ENCODE data around the gene TMEM239. TPM values are rescaled to one million over a fixed set of nuclear protein-coding genes. Genes with fewer than 3 reads are reported as not detected.
"Not testable (repeated sequence)": the region's sequence is repeated elsewhere in the genome, so short reads cannot be mapped to it uniquely, and the experiment has no call there.

Gene TMEM239
- under 1 TPM in 1 of 3 donors, not detected in 2; 0.15 TPM for polyA plus RNA-seq (ENCODE audit: insufficient read length in 3 of 3)
- long read RNA-seq, donor 1 = 0 reads
- long read RNA-seq, donor 2 = 0 reads
- long read RNA-seq, donor 3 = 0 reads
- long read RNA-seq, donor 4 = 0 reads
- long read RNA-seq, donor 5 = 0 reads
- long read RNA-seq, donor 6 = 0 reads
- long read RNA-seq, donor 7 = 0 reads
- long read RNA-seq, donor 8 = 0 reads
- long read RNA-seq, donor 9 = 0 reads
- long read RNA-seq, donor 10 = 0 reads
- long read RNA-seq, donor 11 = 0 reads
- long read RNA-seq, donor 12 = 0 reads
- long read RNA-seq, donor 13 = 0 reads
- long read RNA-seq, donor 14 = 0 reads
- long read RNA-seq, donor 15 = 0 reads
- long read RNA-seq, donor 16 = 0 reads

DNA sequence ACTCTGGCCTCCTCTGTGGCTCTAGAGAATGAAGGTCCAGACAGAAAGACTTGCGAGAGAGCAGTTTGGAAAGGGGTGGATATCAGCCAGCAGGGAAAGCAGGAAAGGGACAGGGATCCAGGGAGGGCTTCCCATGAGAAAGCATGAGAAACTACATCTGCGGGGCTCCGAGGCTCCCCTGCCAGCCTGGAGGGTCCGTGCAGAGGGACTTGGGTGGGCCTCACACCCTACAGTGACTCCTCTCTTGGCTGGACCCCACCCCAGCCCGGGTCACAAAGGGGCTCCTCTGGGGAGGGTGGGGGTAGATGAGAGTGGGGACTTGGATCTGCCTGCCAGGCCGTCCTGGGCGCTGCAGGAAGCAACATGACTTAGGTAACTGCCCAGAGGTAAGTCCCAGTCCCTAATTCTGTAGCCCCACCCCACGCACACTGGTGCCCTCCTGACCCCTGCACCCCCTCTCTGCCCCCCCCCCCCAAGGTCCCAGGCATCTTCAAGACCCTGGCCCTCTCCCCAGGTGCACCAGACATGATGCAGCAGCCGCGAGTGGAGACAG is at the start of gene TMEM239:
TSS of gene TMEM239 (plus strand) at position 335 of the 553 bp plus-strand sequence. CDS start at position 526, 191 bp downstream.
- DNase-seq = no peak

DNA sequence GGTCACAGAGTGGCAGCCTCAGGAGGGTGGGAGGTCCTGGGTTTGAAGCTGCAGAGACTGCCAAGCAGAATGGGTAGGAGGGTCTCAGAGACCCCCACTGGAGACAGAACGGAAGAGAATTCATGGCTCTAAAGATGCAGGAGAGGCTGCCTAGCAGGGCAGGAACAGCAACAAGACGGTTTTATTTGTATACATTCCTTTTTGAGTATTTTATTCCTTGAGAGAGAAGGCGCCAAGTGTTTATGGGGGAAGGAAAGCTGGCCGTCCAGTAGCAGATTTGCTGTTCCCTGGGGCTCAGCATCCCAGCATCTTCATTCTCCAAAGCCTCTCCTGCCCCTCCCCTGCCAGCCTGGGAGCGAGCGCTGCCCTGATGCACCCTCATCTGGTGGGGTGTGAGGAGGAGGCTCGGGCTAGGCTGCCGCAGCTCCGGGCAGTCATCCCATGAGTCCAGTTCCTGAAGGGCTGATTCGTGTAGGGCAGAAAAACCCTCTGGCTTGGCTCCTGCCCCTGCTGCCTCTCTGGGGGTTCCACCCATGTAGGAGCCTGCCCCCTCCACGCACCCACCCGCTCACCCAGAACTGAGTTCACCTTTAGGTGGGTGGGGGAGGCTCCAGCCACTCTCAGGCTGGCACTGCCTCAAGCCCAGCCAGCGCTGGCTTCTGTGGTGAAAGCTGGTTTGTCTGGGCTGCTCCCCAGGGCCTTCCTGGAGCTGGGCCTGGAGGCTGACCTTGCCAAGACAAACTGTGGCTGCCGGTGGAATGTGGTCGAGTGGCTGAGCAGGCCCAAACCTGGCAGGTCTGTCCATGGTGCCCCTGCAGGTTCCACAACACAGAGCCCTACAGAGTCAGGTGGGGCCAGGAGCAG is 48.2 kb upstream of the TMEM239 start:
- DNase-seq = no peak

DNA sequence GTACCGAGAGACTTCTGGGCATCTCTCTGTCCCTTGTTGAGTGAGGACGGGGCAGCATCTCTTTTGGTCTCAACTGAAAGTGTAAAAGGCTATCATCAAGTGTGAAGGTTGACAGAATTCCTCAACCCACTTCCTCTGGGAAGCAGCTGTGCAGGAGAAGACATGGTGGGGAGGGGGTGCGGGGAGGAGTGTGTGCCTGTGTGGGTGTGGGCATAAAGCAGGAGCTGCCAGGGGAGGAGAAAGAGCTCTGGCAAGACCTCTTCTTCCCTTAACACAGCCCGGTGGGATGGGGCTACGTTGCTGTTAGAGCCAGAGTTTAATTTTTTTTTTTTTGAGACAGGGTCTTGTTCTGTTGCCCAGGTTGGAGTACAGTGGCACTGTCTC is 47.5 kb upstream of the TMEM239 start:
- DNase-seq = no peak

DNA sequence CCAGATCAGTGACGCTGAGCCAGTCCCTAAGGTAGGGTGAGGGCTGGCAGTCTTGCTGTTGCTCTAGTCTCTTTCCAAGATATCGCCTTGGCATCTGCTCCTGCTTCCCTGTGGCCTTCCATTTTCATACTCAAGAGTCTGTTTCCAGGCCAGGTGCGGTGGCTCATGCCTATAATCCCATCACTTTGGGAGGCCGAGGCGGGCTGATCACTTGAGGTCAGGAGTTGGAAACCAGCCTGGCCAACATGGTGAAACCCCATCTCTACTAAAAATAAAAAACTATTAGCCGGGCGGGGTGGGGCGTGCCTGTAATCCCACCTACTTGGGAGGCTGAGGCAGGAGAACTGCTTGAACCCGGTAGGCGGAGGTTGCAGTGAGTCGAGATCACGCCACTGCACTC is 46.1 kb upstream of the TMEM239 start:
- not testable (repeated sequence) for DNase-seq

DNA sequence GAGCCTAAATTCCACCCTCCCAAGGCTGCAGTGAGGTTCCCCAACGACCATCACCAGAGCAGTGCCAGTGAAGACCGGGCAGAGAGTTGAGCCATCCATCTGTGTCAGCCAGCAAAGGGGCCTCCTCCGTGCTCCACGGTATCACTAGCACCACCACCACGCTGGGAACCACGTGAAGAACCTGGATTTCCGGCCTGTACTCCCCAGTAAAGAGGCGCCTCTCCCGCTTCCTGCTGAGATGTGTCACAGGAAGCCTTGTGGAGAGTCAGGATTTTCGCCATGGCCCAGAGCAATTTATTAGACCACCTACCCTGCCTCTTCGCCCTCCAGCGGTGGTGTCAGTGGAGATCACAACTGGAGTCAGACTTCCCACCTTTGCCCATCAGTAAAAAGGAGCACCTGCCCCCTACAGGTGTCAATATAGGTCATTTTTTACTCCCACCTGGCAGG is 44.5 kb upstream of the TMEM239 start:
- DNase-seq = no peak

DNA sequence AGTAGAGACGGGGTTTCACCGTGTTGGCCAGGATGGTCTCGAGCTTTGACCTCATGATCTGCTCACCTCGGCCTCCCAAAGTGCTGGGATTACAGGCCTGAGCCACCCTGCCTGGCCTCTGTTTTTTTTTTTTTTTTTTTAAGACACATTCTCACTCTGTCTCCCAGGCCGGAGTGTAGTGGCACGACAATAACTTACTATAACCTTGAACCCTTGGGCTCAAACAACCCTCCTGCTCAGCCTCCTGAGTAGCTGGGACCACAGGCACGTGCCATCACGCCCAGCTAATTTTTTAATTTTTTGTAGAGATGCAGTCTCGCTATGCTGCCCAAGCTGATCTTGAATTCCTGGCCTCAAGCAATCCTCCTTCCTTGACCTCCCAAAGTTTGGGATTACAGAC is 42.4 kb upstream of the TMEM239 start:
- no peak for DNase-seq

DNA sequence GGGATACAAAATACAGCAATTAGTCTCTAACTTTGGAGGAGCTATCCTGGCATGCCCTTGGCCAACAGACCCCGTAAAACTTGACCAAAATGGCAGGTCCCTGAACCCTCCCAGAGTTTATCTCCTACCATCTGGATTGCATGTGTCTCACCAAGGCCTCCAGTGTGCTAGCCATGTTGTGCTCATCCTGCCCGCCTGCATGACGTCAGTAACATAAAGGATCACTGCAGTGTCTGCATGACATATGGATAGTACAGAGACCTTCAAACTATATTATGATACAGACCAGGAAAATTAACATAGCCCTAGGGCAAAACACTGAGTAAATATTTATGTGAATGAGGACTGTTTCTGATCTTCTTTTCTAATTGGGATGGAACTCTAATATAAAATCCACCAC is 41.0 kb upstream of the TMEM239 start:
- DNase-seq = no peak

DNA sequence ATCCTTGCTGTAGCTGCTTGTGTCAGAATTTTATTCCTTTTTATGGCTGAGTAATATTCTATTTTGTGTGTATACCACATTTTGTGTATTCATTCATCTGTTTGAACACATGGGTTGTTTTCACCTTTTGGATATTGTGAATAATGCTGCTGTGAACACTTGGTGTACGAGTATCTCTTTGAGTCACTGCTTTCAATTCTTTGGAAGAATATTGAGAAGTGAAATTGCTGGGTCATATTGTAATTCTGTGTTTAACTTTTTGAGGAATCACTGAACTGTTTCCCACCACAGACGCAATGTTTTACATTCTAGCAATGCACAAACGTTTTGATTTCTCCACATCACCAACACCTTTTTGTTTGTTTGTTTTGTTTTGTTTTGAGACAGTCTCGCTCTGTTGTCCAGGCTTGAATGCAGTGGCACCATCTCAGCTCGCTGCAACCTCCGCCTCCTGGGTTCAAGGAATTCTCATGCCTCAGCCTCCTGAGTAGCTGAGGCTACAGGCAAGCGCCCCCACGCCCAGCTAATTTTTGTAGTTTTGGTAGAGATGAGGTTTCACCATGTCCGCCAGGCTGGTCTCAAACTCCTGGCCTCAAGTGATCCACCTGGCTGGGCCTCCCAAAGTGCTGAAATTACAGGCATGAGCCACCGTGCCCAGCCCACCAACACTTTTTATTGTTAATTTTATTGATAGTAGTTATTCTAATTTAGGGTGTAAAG is 37.4 kb upstream of the TMEM239 start:
- no peak for DNase-seq

DNA sequence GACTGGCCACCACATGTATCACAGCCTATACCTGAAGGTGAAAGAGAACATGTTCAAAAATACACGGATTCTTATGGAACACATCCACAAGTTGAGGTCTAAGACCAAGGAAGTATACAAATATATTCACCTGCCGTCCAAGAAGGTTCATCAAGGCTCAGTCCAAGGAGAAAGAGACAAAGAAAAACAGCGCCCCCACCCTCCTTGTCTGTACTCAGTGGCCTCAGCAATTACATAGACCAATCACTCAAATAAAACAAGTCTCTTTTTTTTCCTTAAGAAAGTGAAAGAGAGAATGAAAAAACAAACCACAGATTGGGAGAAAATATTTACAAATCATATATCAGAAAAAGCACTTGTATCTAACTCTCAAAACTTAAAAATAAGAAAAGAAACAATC is 35.2 kb upstream of the TMEM239 start:
- no peak for DNase-seq

DNA sequence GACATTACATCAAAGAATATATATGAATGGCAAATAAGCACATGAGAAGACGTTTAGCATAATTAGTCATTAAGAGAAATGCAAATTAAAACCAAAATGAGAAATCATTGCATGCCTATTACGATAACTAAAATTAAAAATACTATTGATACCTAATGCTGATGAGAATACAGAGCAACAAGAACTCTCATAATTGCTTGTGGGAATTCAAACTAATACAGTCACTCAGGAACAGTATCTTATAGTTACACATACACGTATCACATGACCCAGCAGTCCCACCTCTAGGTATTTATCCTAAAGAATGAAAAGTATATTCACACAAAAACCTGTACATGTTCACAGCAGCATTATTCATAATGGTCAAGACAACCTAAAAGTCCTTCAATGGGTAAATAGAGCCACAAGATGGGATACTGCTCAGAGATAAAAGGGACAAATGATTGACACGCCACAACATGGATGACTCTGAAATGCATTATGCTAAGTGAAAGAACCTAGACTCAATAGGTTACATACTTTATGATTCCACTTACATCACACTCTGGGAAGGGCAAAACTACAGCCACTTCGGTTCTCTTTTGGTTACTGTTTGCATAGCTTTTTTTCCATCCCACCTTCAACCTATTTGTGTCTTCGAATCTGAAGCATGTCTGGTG is 32.1 kb upstream of the TMEM239 start:
- no peak for DNase-seq

DNA sequence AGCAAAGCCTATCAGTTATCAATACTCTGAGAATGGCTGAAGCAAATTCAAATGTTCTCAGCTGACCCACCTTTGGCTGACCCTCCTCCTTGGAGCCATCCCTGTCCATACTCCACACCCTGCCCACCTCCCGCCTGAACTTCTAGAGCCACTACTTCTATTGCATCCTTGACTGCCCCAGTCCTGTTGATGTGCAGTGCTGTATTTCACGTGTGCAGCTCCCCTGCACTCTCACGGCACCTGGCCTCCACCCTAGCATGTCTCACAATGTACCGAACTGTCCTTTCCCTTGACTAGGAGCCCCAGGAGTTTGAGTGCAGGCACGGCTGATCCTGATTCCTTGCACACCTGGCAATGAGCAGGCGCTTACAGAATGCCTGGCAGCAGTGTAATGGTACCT is 22.7 kb upstream of the TMEM239 start:
- DNase-seq = no peak

DNA sequence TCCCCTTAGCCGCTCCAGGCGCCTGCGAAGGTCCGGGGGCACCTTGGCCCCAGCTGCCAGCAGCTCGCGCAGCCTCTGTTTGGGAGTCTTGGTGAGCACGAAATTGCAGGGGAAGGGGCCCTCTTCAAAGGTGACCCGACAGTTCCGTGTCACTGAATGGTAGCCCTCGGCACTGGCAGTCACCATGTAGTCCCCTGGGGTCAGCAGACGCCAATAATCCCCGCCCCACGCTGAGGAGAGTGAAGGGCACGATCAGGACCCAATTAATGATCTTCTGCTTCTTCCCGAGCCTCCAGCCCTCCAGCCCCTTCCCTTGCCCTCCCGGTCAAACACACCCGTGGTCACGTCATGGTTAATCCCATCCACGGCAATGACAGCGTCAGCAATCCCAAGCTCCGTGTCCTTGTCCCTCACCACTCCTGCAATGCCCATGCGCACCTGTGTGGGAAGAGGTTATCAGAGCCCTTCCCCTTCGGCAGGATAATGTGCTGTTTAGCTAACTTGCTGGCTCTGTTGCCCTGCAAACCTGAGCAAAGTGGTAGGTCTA is 21.9 kb upstream of the TMEM239 start:
- DNase-seq = no peak

DNA sequence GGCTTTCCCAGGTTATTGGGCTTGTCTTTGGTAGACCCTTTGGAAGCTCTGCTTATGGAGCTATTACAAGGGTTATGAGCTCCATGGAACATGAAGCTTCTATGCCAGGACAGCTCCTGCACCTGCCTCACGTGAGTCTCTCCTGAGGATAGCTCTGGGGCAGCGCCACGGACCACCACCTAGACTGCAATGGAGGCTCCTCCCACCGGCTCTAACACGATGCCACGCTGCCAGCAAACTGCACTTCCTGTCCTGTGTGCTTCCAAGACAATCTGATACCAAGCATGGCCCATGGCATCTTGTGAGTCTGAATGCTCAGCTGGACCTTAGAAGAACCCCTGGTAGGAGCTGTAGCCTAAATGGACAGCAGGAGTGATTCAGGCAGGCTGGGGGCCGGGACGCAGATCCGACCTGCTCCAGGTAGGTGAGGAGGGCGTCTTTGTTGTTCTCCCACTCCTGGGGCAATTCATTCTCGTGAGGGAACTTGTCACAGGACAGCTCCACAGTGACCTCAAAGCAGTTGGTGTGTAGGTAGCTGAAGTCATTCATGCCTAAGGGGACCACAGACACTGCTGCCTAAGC is 21.2 kb upstream of the TMEM239 start:
- no peak for DNase-seq

DNA sequence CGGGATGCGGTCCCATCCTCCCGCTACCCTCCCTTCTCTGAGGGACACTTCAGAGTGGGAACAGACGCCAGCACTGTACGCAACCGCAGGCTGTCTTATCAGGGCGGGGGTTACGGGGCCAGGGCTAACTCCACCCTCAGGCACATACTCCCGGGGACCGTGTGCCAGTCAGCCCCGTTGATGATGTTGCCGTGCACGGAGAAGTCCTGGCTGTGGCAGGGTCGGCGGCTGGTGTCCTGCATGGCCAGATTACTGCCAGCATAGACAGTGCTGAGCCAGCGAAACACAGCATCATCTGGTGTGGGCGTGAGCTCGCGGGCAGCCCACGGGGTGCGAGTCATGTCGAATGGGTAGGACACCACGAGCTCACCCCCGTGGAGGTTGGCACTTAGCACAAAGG is 20.7 kb upstream of the TMEM239 start:
- DNase-seq = no peak

DNA sequence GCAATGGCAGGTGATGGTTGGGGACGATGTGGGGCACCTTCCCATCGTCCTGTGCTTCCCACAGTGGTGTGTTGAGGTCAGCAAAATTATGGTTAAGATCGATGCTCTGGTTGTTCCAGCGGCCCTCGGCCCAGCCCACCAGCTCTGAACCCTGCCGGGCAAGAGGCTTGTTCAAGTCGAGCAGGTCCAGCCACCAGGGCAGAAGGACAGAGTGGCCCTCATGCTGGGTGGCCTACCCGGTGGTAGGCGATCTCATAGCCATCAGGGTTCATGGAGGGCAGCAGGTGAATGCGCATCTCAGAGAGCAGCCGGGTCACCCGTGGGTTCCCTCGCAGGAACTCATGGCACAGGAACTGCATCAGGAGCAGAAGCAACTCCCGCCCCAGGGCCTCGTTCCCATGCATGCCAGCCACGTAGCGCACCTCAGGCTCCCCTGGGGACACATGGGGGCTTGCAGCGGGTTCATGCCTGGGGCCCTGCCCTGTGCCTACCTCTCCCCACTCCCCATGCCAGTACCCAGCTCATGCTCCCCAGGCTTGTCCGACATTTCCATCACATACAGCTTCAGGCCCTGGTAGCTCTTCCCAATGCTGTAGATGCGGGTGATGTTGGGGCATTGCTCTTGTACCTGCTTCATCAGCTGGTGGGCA is 20.0 kb upstream of the TMEM239 start:
- no peak for DNase-seq

DNA sequence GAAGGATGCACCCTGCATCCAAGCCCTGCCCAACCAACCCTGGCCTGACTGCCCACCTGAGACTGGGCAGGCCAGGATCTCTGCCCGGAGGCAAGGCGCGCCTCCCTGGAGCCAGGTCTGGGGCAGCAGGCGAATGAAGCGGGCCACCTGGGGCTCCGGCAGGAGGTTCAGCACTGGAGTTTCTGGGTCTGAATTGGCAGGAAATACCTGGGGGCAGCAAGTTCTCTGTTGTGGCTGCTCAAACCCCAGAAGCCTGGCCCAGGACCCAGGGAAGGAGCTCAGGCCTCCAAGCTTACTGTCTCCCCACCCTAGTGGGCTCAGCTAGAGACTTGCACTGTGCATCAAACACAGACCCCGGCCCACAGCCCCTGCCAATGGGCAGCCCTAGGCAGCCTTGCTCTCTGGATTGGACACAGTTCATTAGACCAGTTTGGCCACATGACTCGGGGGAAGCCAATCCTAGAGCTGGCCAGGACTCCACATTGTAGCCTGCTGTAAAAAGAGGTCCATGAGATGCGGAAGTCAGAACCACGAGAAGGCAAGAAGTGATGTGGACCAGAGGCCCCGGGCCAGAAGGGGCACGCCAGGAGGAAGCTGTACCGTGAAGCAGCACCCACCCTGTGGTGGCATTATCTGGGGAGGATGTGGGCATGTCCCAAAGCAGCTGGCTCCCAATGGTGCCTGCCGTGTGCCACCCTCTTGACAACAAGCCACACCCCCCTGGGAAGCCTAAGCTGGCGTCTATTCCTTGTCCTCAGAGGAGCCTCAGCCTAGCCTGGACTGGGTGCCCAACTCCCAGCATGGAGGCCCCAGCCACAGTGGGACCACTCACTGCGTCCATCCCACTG is 18.8 kb upstream of the TMEM239 start:
- DNase-seq = no peak

DNA sequence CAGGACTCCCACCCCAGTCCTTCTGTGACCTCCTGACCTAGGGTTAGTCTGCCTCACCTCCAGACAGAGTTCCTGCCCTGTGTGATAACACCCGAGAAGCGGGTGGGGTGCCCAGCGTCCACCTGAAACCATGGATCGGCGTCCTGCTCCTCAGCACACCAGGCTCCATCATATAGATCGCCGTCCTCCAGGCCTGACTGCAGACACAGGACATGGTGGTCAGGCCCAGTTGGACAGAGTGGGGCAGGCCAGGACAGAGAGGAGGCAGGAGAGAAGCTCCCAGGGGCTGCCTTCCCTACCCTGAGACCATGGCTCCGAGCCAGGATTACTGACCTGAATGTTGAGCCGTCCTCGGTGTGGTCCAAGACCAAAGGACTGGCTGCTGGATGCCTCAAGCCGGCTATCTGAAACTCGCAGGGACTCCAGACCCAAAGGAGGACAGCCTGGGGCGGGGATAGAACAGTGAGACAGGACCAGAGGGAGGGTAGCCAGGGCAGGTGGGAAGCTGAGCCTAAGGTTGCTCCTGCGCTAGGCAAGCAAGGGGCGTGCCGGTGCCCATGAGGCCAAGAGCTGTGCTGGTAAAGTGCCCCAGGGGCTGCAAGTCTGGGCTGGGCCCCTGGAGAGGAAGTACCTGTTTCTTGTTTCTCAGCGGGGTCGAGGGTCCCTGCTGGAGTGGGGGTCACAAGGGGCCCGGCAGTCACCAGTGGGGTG is 17.9 kb upstream of the TMEM239 start:
- DNase-seq = no peak

DNA sequence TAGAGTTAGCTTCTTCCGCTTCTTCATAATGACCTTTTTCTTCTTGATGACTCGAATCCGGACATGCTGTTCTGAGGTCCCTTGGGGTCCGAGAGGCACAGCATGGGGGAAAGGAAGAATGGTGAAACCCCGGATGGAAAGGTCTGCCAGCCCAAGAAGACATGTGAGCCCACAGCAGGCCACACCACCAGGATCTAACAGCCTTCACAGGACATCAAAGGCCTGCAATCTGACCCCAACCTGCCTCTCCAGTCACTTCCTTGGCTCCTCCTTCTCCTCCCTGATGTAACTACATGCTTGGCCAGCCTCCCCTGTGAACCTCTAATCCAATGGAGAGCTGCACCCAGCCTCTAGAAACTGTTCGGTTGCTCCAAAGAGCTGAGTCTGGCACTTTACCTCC is 17.4 kb upstream of the TMEM239 start:
- DNase-seq = peak; percentile 48

DNA sequence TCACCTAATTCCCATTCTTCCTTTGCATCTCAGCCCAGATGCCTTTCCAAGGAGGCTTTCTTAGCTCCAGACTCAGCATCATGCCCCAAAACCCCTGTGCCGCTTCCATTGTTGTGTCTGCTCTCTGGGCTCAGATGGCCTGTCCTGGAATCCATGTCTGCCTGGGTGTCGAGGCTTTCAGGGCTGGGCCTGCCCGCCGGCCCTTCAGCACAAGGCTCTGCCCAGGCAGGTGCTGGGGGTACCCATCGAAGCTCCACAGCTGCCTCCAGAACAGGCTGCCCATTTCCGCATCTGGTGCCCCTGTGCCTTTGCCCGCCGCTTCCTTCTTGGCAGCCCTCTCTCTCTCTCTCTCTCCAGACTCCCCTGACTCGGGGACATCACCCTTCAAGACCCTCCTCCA is 16.9 kb upstream of the TMEM239 start:
- no peak for DNase-seq
